MM.1S (cell line): ENCODE results near the gene IQCC.

Experiments used
- DNase-seq: peaks from one replicate; pipeline ENCODE4 v3.0.0-alpha.2; 2015
- H2AFZ ChIP-seq: fragments of 300-600 bp; sonication (generic); 2 replicates; pipeline ENCODE4 v1.6.0; 2016; ENCODE audit warnings: antibody characterized with exemption, low read length
- H3F3A ChIP-seq: fragments of 300-600 bp; sonication (generic); 2 replicates; pipeline ENCODE4 v1.6.1; 2016; ENCODE audit warnings: mild to moderate bottlenecking, antibody characterized with exemption, low read length, moderate library complexity, mixed read lengths; ENCODE audit not compliant: insufficient read depth
- H3K27ac ChIP-seq: fragments of 300-600 bp; sonication (generic); 2 replicates; pipeline ENCODE4 v1.5.1; 2016; ENCODE audit warnings: mild to moderate bottlenecking, low read length
- H3K27me3 ChIP-seq: fragments of 300-600 bp; sonication (generic); replicated peaks from 2 replicates; pipeline ENCODE4 v1.6.0; 2016; ENCODE audit warnings: low read length; ENCODE audit not compliant: insufficient read depth
- H3K36me3 ChIP-seq: fragments of 300-600 bp; sonication (generic); replicated peaks from 2 replicates; pipeline ENCODE4 v1.6.1; 2016; ENCODE audit warnings: mild to moderate bottlenecking, low read length, mixed read lengths; ENCODE audit not compliant: insufficient read depth
- H3K4me1 ChIP-seq: fragments of 300-600 bp; sonication (generic); 2 replicates; pipeline ENCODE4 v1.6.1; 2016; ENCODE audit warnings: low read length, mixed read lengths
- H3K4me2 ChIP-seq: fragments of 300-600 bp; sonication (generic); 2 replicates; pipeline ENCODE4 v1.6.0; 2016; ENCODE audit warnings: low read depth, low read length
- H3K4me3 ChIP-seq: fragments of 300-600 bp; sonication (generic); 2 replicates; pipeline ENCODE4 v1.5.1; 2016; ENCODE audit warnings: low read length, mixed read lengths
- H3K79me2 ChIP-seq: fragments of 300-600 bp; sonication (generic); 2 replicates; pipeline ENCODE4 v1.6.1; 2016; ENCODE audit warnings: mixed run types, low read length, mixed read lengths
- H3K9ac ChIP-seq: fragments of 300-600 bp; sonication (generic); 2 replicates; pipeline ENCODE4 v1.6.1; 2016; ENCODE audit warnings: low read length, mixed read lengths
- H3K9me2 ChIP-seq: fragments of 300-600 bp; sonication (generic); replicated peaks from 2 replicates; pipeline ENCODE4 v1.6.1; 2016; ENCODE audit warnings: mild to moderate bottlenecking, low read length, mixed read lengths; ENCODE audit not compliant: insufficient read depth
- H3K9me3 ChIP-seq: fragments of 300-600 bp; sonication (generic); replicated peaks from 2 replicates; pipeline ENCODE4 v1.6.1; 2016; ENCODE audit warnings: mild to moderate bottlenecking, low read length, mixed read lengths; ENCODE audit not compliant: insufficient read depth
- H4K20me1 ChIP-seq: fragments of 300-600 bp; sonication (generic); 2 replicates; pipeline ENCODE4 v1.6.1; 2016; ENCODE audit warnings: mild to moderate bottlenecking, low read length, moderate library complexity, mixed read lengths; ENCODE audit not compliant: insufficient read depth
- EZH2 ChIP-seq: fragments of 300-600 bp; sonication (generic); optimal IDR thresholded peaks from 2 replicates; pipeline ENCODE3; 2017; ENCODE audit warnings: low read depth, mild to moderate bottlenecking, antibody characterized with exemption, low read length, mixed read lengths
- EZH2phosphoT487 ChIP-seq: fragments of 300-600 bp; sonication (generic); IDR thresholded peaks from 2 replicates; pipeline ENCODE4 v1.6.1; 2018; ENCODE audit warnings: antibody characterized with exemption, low read length
- TF ChIP-seq, protein P1 (sequence below): fragments of 300-600 bp; sonication (generic); IDR thresholded peaks from 2 replicates; pipeline ENCODE4 v1.5.1; 2016; ENCODE audit warnings: antibody characterized with exemption, low read length, mixed read lengths

IQCC gene

DNA sequence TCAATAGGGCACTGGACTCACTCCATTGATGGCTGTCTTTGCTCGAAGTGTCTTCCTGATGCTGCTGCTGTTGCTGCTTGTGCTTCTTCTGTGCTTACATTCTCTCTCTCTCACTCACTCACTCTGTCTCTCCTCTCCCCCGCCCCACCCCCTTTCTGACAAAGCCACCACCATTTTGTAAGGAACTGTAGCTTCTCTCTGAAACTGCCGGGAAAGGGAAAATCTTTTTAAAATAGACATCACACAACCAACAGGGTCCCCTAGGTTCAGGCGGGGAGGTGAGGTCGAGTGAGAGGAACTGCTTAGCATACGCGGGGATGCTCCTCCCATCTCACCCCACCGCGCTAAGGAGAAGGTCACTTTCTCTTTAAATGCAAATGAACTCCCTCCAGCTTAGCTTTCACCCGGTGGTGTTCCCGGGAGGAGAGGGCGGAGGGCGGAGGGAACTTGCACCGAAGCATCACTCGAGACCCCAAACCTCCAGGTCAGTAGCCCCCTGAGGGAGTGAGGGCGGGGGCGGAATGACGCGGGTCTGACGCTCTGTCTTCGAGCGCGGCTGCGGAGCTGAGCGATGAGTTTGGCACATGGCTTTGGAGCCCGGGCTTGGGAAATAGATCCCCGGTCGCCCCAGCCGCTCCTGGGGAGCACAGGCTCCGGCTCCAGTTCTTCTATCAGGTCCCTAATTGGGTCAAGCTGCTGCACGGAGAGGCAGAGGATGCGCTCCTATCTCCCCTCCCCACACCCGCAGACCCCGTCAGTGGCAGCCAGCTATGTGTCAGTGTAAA lies 5.1 kb upstream of the IQCC start, which contains the start of gene CCDC28B:
CCDC28B (plus strand) TSS at position 370 of the 785 bp plus-strand sequence. CDS start 1,341 bp downstream, outside the sequence.
- H3K9me3 ChIP-seq = no peaks in the 10 kb centered on the region
- no peaks in the 10 kb centered on the region for H3K9me2 ChIP-seq
- 0 out of 2 replicates have a peak, but pooled peaks cover 3% of the 10 kb centered on the region for H3K27me3 ChIP-seq
- H3K27ac ChIP-seq = no peak within 1 kb of the TSS; the same call in 1 of the 2 replicates
- H4K20me1 ChIP-seq = peaks cover 16% of the 10 kb centered on the region
- peaks cover 20% of the 10 kb centered on the region for H3F3A ChIP-seq
- DNase-seq = no peak
- H3K4me1 ChIP-seq = peaks cover 43% of the 10 kb centered on the region
- peak within 1 kb of the TSS; percentile 98 for H3K4me2 ChIP-seq
- H3K9ac ChIP-seq = no peak within 1 kb of the TSS
- peak within 1 kb of the TSS; percentile 60 for H3K4me3 ChIP-seq
- TF ChIP-seq EZH2phosphoT487 (no peak), EZH2 (no peak)
- TF ChIP-seq, protein P1, sequence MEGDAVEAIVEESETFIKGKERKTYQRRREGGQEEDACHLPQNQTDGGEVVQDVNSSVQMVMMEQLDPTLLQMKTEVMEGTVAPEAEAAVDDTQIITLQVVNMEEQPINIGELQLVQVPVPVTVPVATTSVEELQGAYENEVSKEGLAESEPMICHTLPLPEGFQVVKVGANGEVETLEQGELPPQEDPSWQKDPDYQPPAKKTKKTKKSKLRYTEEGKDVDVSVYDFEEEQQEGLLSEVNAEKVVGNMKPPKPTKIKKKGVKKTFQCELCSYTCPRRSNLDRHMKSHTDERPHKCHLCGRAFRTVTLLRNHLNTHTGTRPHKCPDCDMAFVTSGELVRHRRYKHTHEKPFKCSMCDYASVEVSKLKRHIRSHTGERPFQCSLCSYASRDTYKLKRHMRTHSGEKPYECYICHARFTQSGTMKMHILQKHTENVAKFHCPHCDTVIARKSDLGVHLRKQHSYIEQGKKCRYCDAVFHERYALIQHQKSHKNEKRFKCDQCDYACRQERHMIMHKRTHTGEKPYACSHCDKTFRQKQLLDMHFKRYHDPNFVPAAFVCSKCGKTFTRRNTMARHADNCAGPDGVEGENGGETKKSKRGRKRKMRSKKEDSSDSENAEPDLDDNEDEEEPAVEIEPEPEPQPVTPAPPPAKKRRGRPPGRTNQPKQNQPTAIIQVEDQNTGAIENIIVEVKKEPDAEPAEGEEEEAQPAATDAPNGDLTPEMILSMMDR = no peak
- H3K36me3 ChIP-seq = no peaks in the 10 kb centered on the region; the same call in 1 of the 2 replicates
- peak within 1 kb of the TSS; percentile 68 for H2AFZ ChIP-seq
- H3K79me2 ChIP-seq = no peaks in the 10 kb centered on the region

DNA sequence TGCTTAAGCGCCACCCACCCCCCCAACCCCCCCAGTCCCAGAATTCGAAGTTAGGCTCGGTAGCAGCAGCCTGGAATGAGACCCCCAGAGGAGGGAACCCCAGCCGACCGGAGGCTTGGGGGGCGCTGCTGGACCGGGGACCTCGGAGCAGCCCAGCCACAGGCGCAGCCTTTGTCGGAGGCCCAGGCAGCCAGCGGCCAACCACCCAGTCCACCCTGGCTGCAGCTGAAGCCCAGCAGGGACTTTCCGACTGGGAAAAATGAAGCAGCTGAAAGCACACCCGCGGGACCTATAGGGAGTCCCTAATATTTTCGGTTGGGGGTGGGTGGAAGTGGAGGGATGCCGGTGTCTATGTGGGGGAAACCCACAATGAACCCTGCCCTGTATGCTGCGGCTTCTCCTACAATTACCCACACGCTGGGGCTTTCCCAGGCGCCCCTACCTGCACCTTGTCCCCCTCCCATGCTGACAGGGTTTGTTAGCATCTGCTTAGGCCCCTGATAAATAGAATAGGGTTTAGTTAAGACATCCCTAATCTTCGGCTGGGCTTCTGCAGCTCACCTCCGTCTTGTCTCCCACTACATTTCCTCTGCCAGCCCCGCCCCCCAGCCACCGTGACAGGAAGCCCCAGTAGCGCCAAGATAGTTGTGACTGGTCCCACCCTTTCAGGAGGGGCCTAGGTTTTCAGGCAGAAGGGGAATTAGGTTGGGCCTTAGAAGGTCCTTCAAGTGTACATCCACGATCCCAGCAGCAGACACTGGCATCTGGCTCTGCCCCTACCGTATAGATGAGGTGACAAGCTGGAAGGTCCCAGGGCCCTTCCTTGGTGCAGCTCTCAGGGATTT lies 4.2 kb upstream of the IQCC start:
- no peak overlapping the region for H3K9ac ChIP-seq
- peaks cover 35% of the 10 kb centered on the region for H3K4me1 ChIP-seq
- TF ChIP-seq EZH2phosphoT487 (no peak), EZH2 (no peak)
- TF ChIP-seq, protein P1 = no peak
- H2AFZ ChIP-seq = peak overlapping the region; percentile 14; the same call in 1 of the 2 replicates
- H3K4me2 ChIP-seq = peak overlapping the region; percentile 98
- peaks cover 14% of the 10 kb centered on the region for H3F3A ChIP-seq
- DNase-seq = peak; percentile 26
- H3K36me3 ChIP-seq = no peaks in the 10 kb centered on the region; the same call in 1 of the 2 replicates
- peaks cover 4% of the 10 kb centered on the region for H3K79me2 ChIP-seq
- H3K27ac ChIP-seq = no peak overlapping the region; the same call in 1 of the 2 replicates
- H3K9me3 ChIP-seq = no peaks in the 10 kb centered on the region
- peak overlapping the region; percentile 6; the same call in 1 of the 2 replicates for H3K4me3 ChIP-seq
- H3K27me3 ChIP-seq = 0 out of 2 replicates have a peak, but pooled peaks cover 3% of the 10 kb centered on the region
- peaks cover 12% of the 10 kb centered on the region; the same call in 1 of the 2 replicates for H4K20me1 ChIP-seq
- H3K9me2 ChIP-seq = no peaks in the 10 kb centered on the region

- Histone ChIP-seq H4K20me1 (peaks cover 1% of the 10 kb centered on the region; the same call in 1 of the 2 replicates), H3K9ac (peak overlapping the region; percentile 93; the same call in 1 of the 2 replicates), H3K4me3 (peak overlapping the region; percentile 89), H3K4me2 (peak overlapping the region; percentile 100), H3K9me2 (no peaks in the 10 kb centered on the region), H3K36me3 (no peaks in the 10 kb centered on the region), H3K9me3 (no peaks in the 10 kb centered on the region), H3K27me3 (0 out of 2 replicates have a peak, but pooled peaks cover 3% of the 10 kb centered on the region), H3F3A (peaks cover 10% of the 10 kb centered on the region), H3K27ac (no peak overlapping the region), H2AFZ (peak overlapping the region; percentile 93), H3K79me2 (peaks cover 9% of the 10 kb centered on the region), H3K4me1 (peaks cover 28% of the 10 kb centered on the region)
- TF ChIP-seq, protein P1 = no peak
- TF ChIP-seq EZH2 = no peak
- TF ChIP-seq EZH2phosphoT487 = no peak
- DNase-seq = no peak
Measured at GRCh38 chr1:32204943-32205361, 519 bp upstream of the IQCC start.
